HCT116 (cell line): ENCODE data around the gene QPCT. TPM values are rescaled to one million over a fixed set of nuclear protein-coding genes. Genes with fewer than 3 reads are reported as not detected.

Source experiments
- ATAC-seq: fragments of 200-7000 bp; cut with Tn5 transposase; 2 replicates; pipeline ENCODE4 v1.9.1; 2020; ENCODE audit warnings: mild to moderate bottlenecking, moderate library complexity
- BruUV-seq: library from RNA; stranded (reverse); fragments of 400-500 nt; replicated peaks from 2 replicates; lab custom pipeline; 2021; lab: Mats Ljungman, UMichigan
- CTCF ChIA-PET: fragments of 300-600 bp; sonication (Branson Sonifier 250); formaldehyde crosslinking; loops from one replicate; lab custom pipeline; 2021; ENCODE audit warnings: antibody characterized with exemption; lab: Charles Lee
- POLR2A ChIA-PET: fragments of 300-600, 350-600 bp; sonication (Branson Sonifier 250); formaldehyde crosslinking; loops from one replicate; lab custom pipeline; 2021; ENCODE audit warnings: antibody characterized with exemption; lab: Charles Lee
- RAD21 ChIA-PET, 2 experiments: fragments of 300-600 bp; sonication (Branson Sonifier 250); formaldehyde crosslinking; loops; one replicate each; lab custom pipeline; 2023; ENCODE audit warnings: low total read pairs in 2 of 2; ENCODE audit not compliant: uncharacterized antibody in 2 of 2, unreplicated experiment in 2 of 2, low non-redundant PET in 1 of 2; lab: Charles Lee
- DNase-seq: peaks from one replicate; pipeline ENCODE4 v3.0.0-alpha.2; 2010; ENCODE audit warnings: low read depth, low spot score
- H2AFZ ChIP-seq: fragments of 200-600 bp; shearing (Covaris generic), sonication (generic); 2 replicates; pipeline ENCODE4 v1.6.1; 2017; ENCODE audit warnings: low read depth, mixed run types, mixed read lengths, antibody characterized with exemption, low read length; ENCODE audit not compliant: poor library complexity, severe bottlenecking
- H3K27ac ChIP-seq: 2 replicates; pipeline ENCODE4 v1.5.1; 2012; ENCODE audit warnings: low read depth, low read length
- H3K27me3 ChIP-seq: fragments of 200-600 bp; sonication (generic); 2 replicates; pipeline ENCODE4 v1.6.1; 2016; ENCODE audit warnings: mixed run types, low read length, mixed read lengths; ENCODE audit not compliant: insufficient read depth
- H3K36me3 ChIP-seq, 2 experiments: fragments of 200-500 bp in 1 of 2; fragments of 200-600 bp in 1 of 2; sonication (Bioruptor generic) in 1 of 2; sonication (generic) in 1 of 2; 2 replicates each; pipeline versions ENCODE4 v1.5.1 to v1.6.1; 2014 to 2016; ENCODE audit warnings: low read length in 2 of 2, inconsistent platforms in 1 of 2, mixed read lengths in 1 of 2, mixed run types in 1 of 2; ENCODE audit not compliant: insufficient read depth in 2 of 2, control insufficient read depth in 1 of 2
- H3K4me1 ChIP-seq, 2 experiments: fragments of 200-600 bp in 1 of 2; sonication (generic) in 1 of 2; 2 replicates each; pipeline versions ENCODE4 v1.5.1 to v1.6.1; 2012 to 2017; ENCODE audit warnings: low read length in 2 of 2, inconsistent platforms in 1 of 2, mild to moderate bottlenecking in 1 of 2, mixed read lengths in 1 of 2, mixed run types in 1 of 2, moderate library complexity in 1 of 2; ENCODE audit not compliant: insufficient read depth in 2 of 2, control insufficient read depth in 1 of 2
- H3K4me2 ChIP-seq: fragments of 200-600 bp; sonication (generic); 2 replicates; pipeline ENCODE4 v1.6.1; 2017; ENCODE audit warnings: mixed run types, low read length, mixed read lengths
- H3K4me3 ChIP-seq, 2 experiments: fragments of 200-600 bp in 1 of 2; sonication (generic) in 1 of 2; replicated peaks in 1 of 2; 2 replicates each; pipeline ENCODE4 v1.5.1; 2011 to 2016; ENCODE audit warnings: low read length in 2 of 2, control low read depth in 1 of 2, low read depth in 1 of 2, mild to moderate bottlenecking in 1 of 2, mixed read lengths in 1 of 2, mixed run types in 1 of 2
- H3K79me2 ChIP-seq: fragments of 200-600 bp; sonication (generic); 2 replicates; pipeline ENCODE4 v1.6.1; 2017; ENCODE audit warnings: mild to moderate bottlenecking, mixed run types, low read length, moderate library complexity, mixed read lengths; ENCODE audit not compliant: insufficient read depth
- H3K9ac ChIP-seq: fragments of 200-600 bp; sonication (generic); 2 replicates; pipeline ENCODE4 v1.6.1; 2016; ENCODE audit warnings: low read length, mixed read lengths
- H3K9me2 ChIP-seq: fragments of 200-600 bp; sonication (generic), shearing (Covaris generic); 2 replicates; pipeline ENCODE4 v1.6.1; 2017; ENCODE audit warnings: mixed run types, mild to moderate bottlenecking, moderate library complexity; ENCODE audit not compliant: insufficient read depth
- H3K9me3 ChIP-seq, 2 experiments: fragments of 200-500 bp in 1 of 2; fragments of 200-600 bp in 1 of 2; sonication (Bioruptor generic) in 1 of 2; sonication (generic) in 1 of 2; 2 replicates each; pipeline ENCODE4 v1.6.1; 2014 to 2017; ENCODE audit warnings: low read length in 2 of 2, mixed read lengths in 2 of 2, inconsistent platforms in 1 of 2, low read depth in 1 of 2, mild to moderate bottlenecking in 1 of 2, mixed run types in 1 of 2, moderate library complexity in 1 of 2; ENCODE audit not compliant: control insufficient read depth in 1 of 2, insufficient read depth in 1 of 2
- H4K20me1 ChIP-seq: fragments of 200-600 bp; sonication (generic), shearing (Covaris generic); 2 replicates; pipeline ENCODE4 v1.6.1; 2017; ENCODE audit warnings: mixed run types, mild to moderate bottlenecking, moderate library complexity; ENCODE audit not compliant: insufficient read depth
- CBX3 ChIP-seq: IDR thresholded peaks from 2 replicates; pipeline ENCODE4 v1.6.1; 2012; ENCODE audit warnings: low read depth
- CTCF ChIP-seq, 3 experiments: fragments of 200-600 bp in 1 of 3; sonication (generic) in 1 of 3; IDR thresholded peaks in 2 of 3; conservative IDR thresholded peaks in 1 of 3; 2 replicates each; pipeline ENCODE4 v1.5.1; 2012 to 2017; ENCODE audit warnings: low read depth in 2 of 3, low read length in 2 of 3, antibody characterized with exemption in 1 of 3, borderline replicate concordance in 1 of 3, control low read depth in 1 of 3, mild to moderate bottlenecking in 1 of 3, mixed read lengths in 1 of 3, mixed run types in 1 of 3, moderate library complexity in 1 of 3; ENCODE audit not compliant: insufficient read depth in 1 of 3
- EGR1 ChIP-seq: IDR thresholded peaks from 2 replicates; pipeline ENCODE4 v1.6.1; 2012; ENCODE audit warnings: low read depth
- EZH2 ChIP-seq: fragments of 200-600 bp; sonication (generic); IDR thresholded peaks from 2 replicates; pipeline ENCODE4 v1.6.1; 2017; ENCODE audit warnings: antibody characterized with exemption, mixed run types
- EZH2phosphoT487 ChIP-seq: fragments of 200-600 bp; IDR thresholded peaks from 2 replicates; pipeline ENCODE4 v1.6.1; 2018; ENCODE audit warnings: antibody characterized with exemption, borderline replicate concordance
- JUND ChIP-seq: IDR thresholded peaks from 2 replicates; pipeline ENCODE4 v1.6.1; 2012
- POLR2AphosphoS5 ChIP-seq: IDR thresholded peaks from 2 replicates; pipeline ENCODE4 v1.6.1; 2011; ENCODE audit warnings: mild to moderate bottlenecking, low read depth, low read length, moderate library complexity
- REST ChIP-seq: IDR thresholded peaks from 2 replicates; pipeline ENCODE4 v1.6.1; 2012; ENCODE audit warnings: low read depth
- SIN3A ChIP-seq: IDR thresholded peaks from 2 replicates; pipeline ENCODE4 v1.6.1; 2012; ENCODE audit warnings: low read depth
- TCF7L2 ChIP-seq: IDR thresholded peaks from 2 replicates; pipeline ENCODE4 v1.7.0; 2011; ENCODE audit warnings: borderline replicate concordance, inconsistent platforms; ENCODE audit not compliant: insufficient read depth, insufficient read length; ENCODE audit errors: extremely low read depth
- YY1 ChIP-seq: IDR thresholded peaks from 2 replicates; pipeline ENCODE4 v1.6.1; 2011; ENCODE audit warnings: low read length, low read depth, moderate library complexity, mild to moderate bottlenecking; ENCODE audit not compliant: insufficient replicate concordance; ENCODE audit errors: extremely low read depth
- ZNF274 ChIP-seq: fragments of 200-500 bp; sonication (Bioruptor generic); IDR thresholded peaks from 2 replicates; pipeline ENCODE4 v1.6.1; 2014; ENCODE audit warnings: mild to moderate bottlenecking, low read depth, low read length, inconsistent platforms
- intact Hi-C: fragments of 100-400 bp; cut with micrococcal nuclease; formaldehyde crosslinking; loops from 2 replicates; pipeline ENCODE4 v1.10.0; 2022
- total RNA-seq: library from RNA; stranded (reverse); gene quantifications from one replicate; pipeline ENCODE4 v1.2.1, GENCODE V29; 2021; ENCODE audit not compliant: unreplicated experiment
- TF ChIP-seq, protein P1 (sequence below): IDR thresholded peaks from 2 replicates; pipeline ENCODE4 v1.6.1; 2012
- TF ChIP-seq, protein P2 (sequence below): IDR thresholded peaks from 2 replicates; pipeline ENCODE4 v1.6.1; 2012

QPCT gene
- total RNA-seq, 1 experiment from 2014 or later: not detected

- ATAC-seq (no peak), DNase-seq (no peak)
- Histone ChIP-seq H3K27ac (no peak overlapping the region), H3K9ac (peak overlapping the region; percentile 65), H2AFZ (peak overlapping the region; percentile 40), H3K4me3 (peak overlapping the region; percentile 55 to 70), H3K4me1 (peaks cover 0 to 22% of the 10 kb centered on the region in 2 experiments; a peak in 2 of 4 replicates), H3K36me3 (no peaks in the 10 kb centered on the region), H4K20me1 (no peaks in the 10 kb centered on the region), H3K9me3 (no peaks in the 10 kb centered on the region), H3K79me2 (no peaks in the 10 kb centered on the region), H3K9me2 (no peaks in the 10 kb centered on the region), H3K4me2 (peak overlapping the region; percentile 93), H3K27me3 (peaks cover 15% of the 10 kb centered on the region)
- ChIA-PET CTCF (no interaction called here), RAD21 (no interaction called here), POLR2A (interaction anchor here (0.6 kb wide), 1 partner anchor 38 kb away, joined by 4 read pairs; no protein-coding TSS in a partner anchor)
- intact Hi-C loops: no loop called here
- TF ChIP-seq CBX3 (no peak), EGR1 (no peak), ZNF274 (no peak), POLR2AphosphoS5 (no peak), EZH2 (no peak), JUND (no peak)
- TF ChIP-seq, protein P1, sequence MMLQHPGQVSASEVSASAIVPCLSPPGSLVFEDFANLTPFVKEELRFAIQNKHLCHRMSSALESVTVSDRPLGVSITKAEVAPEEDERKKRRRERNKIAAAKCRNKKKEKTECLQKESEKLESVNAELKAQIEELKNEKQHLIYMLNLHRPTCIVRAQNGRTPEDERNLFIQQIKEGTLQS: no peak
- BruUV-seq: no TSS peak
Measured at GRCh38 chr2:37325625-37326071, 18.8 kb upstream of the QPCT start.

DNA sequence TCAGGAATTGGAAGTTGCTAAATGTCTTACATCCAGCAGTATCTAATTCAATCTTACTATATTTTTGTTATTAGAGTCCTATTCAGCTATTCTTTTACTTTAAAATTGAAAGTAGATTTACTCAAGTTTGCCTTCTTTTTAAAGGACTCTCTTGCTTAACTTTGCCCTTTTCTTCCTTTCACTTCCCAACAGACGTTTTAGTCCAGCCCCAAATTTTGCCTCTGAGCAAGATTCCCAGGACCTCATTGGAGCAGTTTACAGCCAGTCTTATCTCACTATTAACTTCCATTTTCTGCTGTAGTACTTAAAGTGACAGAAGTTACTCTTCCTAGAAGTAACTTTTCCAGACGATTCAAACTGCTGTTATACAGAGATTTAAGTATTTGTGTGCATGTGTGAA is 18.1 kb upstream of the QPCT start:
- H3K79me2 ChIP-seq: no peaks in the 10 kb centered on the region
- H3K4me1 ChIP-seq: peaks cover 0 to 22% of the 10 kb centered on the region in 2 experiments; a peak in 2 of 4 replicates
- H2AFZ ChIP-seq: no peak overlapping the region
- no peak overlapping the region for H3K4me2 ChIP-seq
- H3K36me3 ChIP-seq: no peaks in the 10 kb centered on the region
- intact Hi-C loops: no loop called here
- POLR2A ChIA-PET: no interaction called here
- no peaks in the 10 kb centered on the region for H3K9me2 ChIP-seq
- H3K9me3 ChIP-seq: no peaks in the 10 kb centered on the region
- ATAC-seq (no peak), DNase-seq (no peak)
- H3K27ac ChIP-seq: no peak overlapping the region
- no peak overlapping the region for H3K9ac ChIP-seq
- RAD21 ChIA-PET: no interaction called here
- no peak overlapping the region for H3K4me3 ChIP-seq
- BruUV-seq: no TSS peak
- H4K20me1 ChIP-seq: no peaks in the 10 kb centered on the region
- H3K27me3 ChIP-seq: peaks cover 15% of the 10 kb centered on the region
- CTCF ChIA-PET: no interaction called here
- TF ChIP-seq, protein P2, sequence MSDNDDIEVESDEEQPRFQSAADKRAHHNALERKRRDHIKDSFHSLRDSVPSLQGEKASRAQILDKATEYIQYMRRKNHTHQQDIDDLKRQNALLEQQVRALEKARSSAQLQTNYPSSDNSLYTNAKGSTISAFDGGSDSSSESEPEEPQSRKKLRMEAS: no peak
- TF ChIP-seq JUND: no peak
- TF ChIP-seq ZNF274: no peak
- TF ChIP-seq TCF7L2: no peak
- no peak for TF ChIP-seq SIN3A
- no peak for TF ChIP-seq EZH2
- TF ChIP-seq REST: no peak
- TF ChIP-seq CBX3: no peak
- no peak for TF ChIP-seq POLR2AphosphoS5
- no peak for TF ChIP-seq EZH2phosphoT487
- no peak for TF ChIP-seq YY1
- no peak for TF ChIP-seq CTCF (IDR thresholded peaks at IDR 0.05 in 2 of 3, conservative IDR thresholded peaks at IDR 0.05 in 1 of 3; ENCODE audit: borderline replicate concordance in 1 of 3, insufficient read depth in 1 of 3, low read depth in 2 of 3, low read length in 2 of 3)
